Keratinocyte (primary cell): ENCODE results near the gene CHST10. TPM values are rescaled to one million over a fixed set of nuclear protein-coding genes. Genes with fewer than 3 reads are reported as not detected.

ENCODE experiments used
- DNase-seq: peaks from one replicate; pipeline ENCODE4 v3.0.0-alpha.2; 2011; ENCODE audit warnings: low read depth, missing footprints, low spot score
- FAIRE-seq: peaks from 2 replicates; lab custom pipeline; 2011; peaks lifted over from hg19 to GRCh38; lab: Jason Lieb, UNC
- H2AFZ ChIP-seq: 2 replicates; pipeline ENCODE4 v1.6.0; 2012; ENCODE audit warnings: low read length, control low read depth, inconsistent platforms; ENCODE audit not compliant: control insufficient read depth
- H3K27ac ChIP-seq: 2 replicates; pipeline ENCODE4 v1.5.1; 2011; ENCODE audit warnings: low read length; ENCODE audit not compliant: control insufficient read depth, insufficient read depth
- H3K27me3 ChIP-seq: 3 replicates; pipeline ENCODE4 v1.6.0; 2011; ENCODE audit warnings: low read length; ENCODE audit not compliant: control insufficient read depth, insufficient read depth; ENCODE audit errors: extremely low read depth
- H3K36me3 ChIP-seq, 2 experiments: 2 replicates in 1 of 2; 3 replicates in 1 of 2; pipeline ENCODE4 v1.5.1; 2011; ENCODE audit warnings: low read length in 2 of 2, mild to moderate bottlenecking in 1 of 2; ENCODE audit not compliant: control insufficient read depth in 2 of 2, insufficient read depth in 2 of 2; ENCODE audit errors: extremely low read depth in 1 of 2
- H3K4me1 ChIP-seq: 3 replicates; pipeline ENCODE4 v1.5.1; 2011; ENCODE audit warnings: low read length; ENCODE audit not compliant: control insufficient read depth, insufficient read depth; ENCODE audit errors: extremely low read depth
- H3K4me2 ChIP-seq: 3 replicates; pipeline ENCODE4 v1.6.0; 2011; ENCODE audit warnings: low read depth, low read length; ENCODE audit not compliant: control insufficient read depth, insufficient read depth; ENCODE audit errors: extremely low read depth
- H3K4me3 ChIP-seq, 3 experiments: fragments of 200-600 bp in 1 of 3; sonication (generic) in 1 of 3; 2 replicates in 2 of 3; 3 replicates in 1 of 3; pipeline ENCODE4 v1.5.1; 2011 to 2016; ENCODE audit warnings: low read length in 3 of 3, mild to moderate bottlenecking in 3 of 3, control low read depth in 2 of 3, inconsistent platforms in 1 of 3, low read depth in 1 of 3, mixed read lengths in 1 of 3, mixed run types in 1 of 3, moderate library complexity in 1 of 3; ENCODE audit not compliant: control insufficient read depth in 2 of 3, insufficient read depth in 2 of 3; ENCODE audit errors: extremely low read depth in 1 of 3
- H3K79me2 ChIP-seq: 2 replicates; pipeline ENCODE4 v1.6.0; 2012; ENCODE audit warnings: low read length; ENCODE audit not compliant: control insufficient read depth, insufficient read depth
- H3K9ac ChIP-seq: 3 replicates; pipeline ENCODE4 v1.6.0; 2011; ENCODE audit warnings: low read length; ENCODE audit not compliant: control insufficient read depth, insufficient read depth; ENCODE audit errors: extremely low read depth
- H3K9me1 ChIP-seq: 3 replicates; pipeline ENCODE4 v1.6.0; 2011; ENCODE audit warnings: low read length; ENCODE audit not compliant: control insufficient read depth, insufficient read depth; ENCODE audit errors: extremely low read depth
- H3K9me3 ChIP-seq: 2 replicates; pipeline ENCODE4 v1.5.1; 2012; ENCODE audit warnings: low read depth, low read length; ENCODE audit not compliant: control insufficient read depth
- H4K20me1 ChIP-seq: 3 replicates; pipeline ENCODE4 v1.6.0; 2011; ENCODE audit warnings: low read length; ENCODE audit not compliant: control insufficient read depth, insufficient read depth; ENCODE audit errors: extremely low read depth
- CTCF ChIP-seq, 3 experiments: IDR thresholded peaks in 1 of 3; conservative IDR thresholded peaks in 1 of 3; optimal IDR thresholded peaks in 1 of 3; 2 replicates in 2 of 3; 3 replicates in 1 of 3; pipeline versions ENCODE3 to v1.5.1; 2011; ENCODE audit warnings: low read length in 3 of 3, mild to moderate bottlenecking in 3 of 3, moderate library complexity in 2 of 3, control low read depth in 1 of 3, inconsistent platforms in 1 of 3; ENCODE audit not compliant: insufficient read depth in 2 of 3; ENCODE audit errors: extremely low read depth in 1 of 3
- EZH2 ChIP-seq: IDR thresholded peaks from one replicate; pipeline ENCODE4 v1.6.1; 2012; ENCODE audit warnings: inconsistent platforms, mild to moderate bottlenecking, low read length, moderate library complexity
- dilution Hi-C: fragments of 300-500 bp; cut with MboI; formaldehyde crosslinking; loops from one replicate; pipeline ENCODE4 v1.7.0; 2020; ENCODE audit warnings: low sequenced_read_pairs; ENCODE audit not compliant: extremely low pct_ligation_motif_present
- polyA plus RNA-seq, 5 experiments: library from polyadenylated mRNA; depleted of rRNA in 3 of 5; stranded (reverse) in 3 of 5; stranded (forward) in 1 of 5; unstranded in 1 of 5; fragments of >200 nt; gene quantifications; 1 replicate in 1 of 5; 2 replicates in 3 of 5; 3 replicates in 1 of 5; pipeline versions ENCODE4 v1.2.1 to v1.2.3, GENCODE V29; 2011 to 2012; ENCODE audit warnings: missing spikeins in 2 of 5, low read depth in 1 of 5, low replicate concordance in 1 of 5

Gene CHST10
- polyA plus RNA-seq, 1 donor (not counting 4 experiments of a cell fraction or from before 2014, with no cell fraction given), result 1.6 TPM

GRCh38 chr2:100451092-100451491 is 33.6 kb upstream of the CHST10 start:
- no peak for TF ChIP-seq EZH2
- Histone ChIP-seq H4K20me1 (no peaks in the 10 kb centered on the region), H3K4me3 (no peak overlapping the region), H3K4me2 (no peak overlapping the region), H3K4me1 (no peaks in the 10 kb centered on the region), H3K9me3 (no peaks in the 10 kb centered on the region), H2AFZ (no peak overlapping the region), H3K9ac (no peak overlapping the region), H3K79me2 (no peaks in the 10 kb centered on the region), H3K27ac (no peak overlapping the region), H3K9me1 (no peaks in the 10 kb centered on the region), H3K36me3 (no peaks in the 10 kb centered on the region), H3K27me3 (no peaks in the 10 kb centered on the region)
- DNase-seq (no peak), FAIRE-seq (no peak)
- dilution Hi-C loops, result no loop called here

GRCh38 chr2:100446696-100447095 is 29.2 kb upstream of the CHST10 start:
- no peak for DNase-seq
- no peak overlapping the region for H3K4me3 ChIP-seq
- H2AFZ ChIP-seq, result no peak overlapping the region
- no peaks in the 10 kb centered on the region for H3K9me1 ChIP-seq
- H3K79me2 ChIP-seq, result no peaks in the 10 kb centered on the region
- dilution Hi-C loops, result no loop called here
- no peaks in the 10 kb centered on the region for H3K36me3 ChIP-seq
- no peak for FAIRE-seq
- no peak overlapping the region for H3K9ac ChIP-seq
- no peaks in the 10 kb centered on the region for H3K9me3 ChIP-seq
- no peaks in the 10 kb centered on the region for H3K27me3 ChIP-seq
- no peaks in the 10 kb centered on the region for H3K4me1 ChIP-seq
- H3K27ac ChIP-seq, result no peak overlapping the region
- no peak overlapping the region for H3K4me2 ChIP-seq
- no peaks in the 10 kb centered on the region for H4K20me1 ChIP-seq
- TF ChIP-seq EZH2 (no peak), CTCF (optimal IDR thresholded peaks at IDR 0.05 in 1 of 3, IDR thresholded peaks at IDR 0.05 in 1 of 3, conservative IDR thresholded peaks at IDR 0.05 in 1 of 3; ENCODE audit: extremely low read depth in 1 of 3, insufficient read depth in 2 of 3, low read length in 3 of 3) (no peak)

- H3K36me3 ChIP-seq, result no peaks in the 10 kb centered on the region
- H4K20me1 ChIP-seq, result no peaks in the 10 kb centered on the region
- no peak overlapping the region for H3K4me2 ChIP-seq
- H3K79me2 ChIP-seq, result no peaks in the 10 kb centered on the region
- dilution Hi-C loops, result no loop called here
- FAIRE-seq (no peak), DNase-seq (no peak)
- H3K9ac ChIP-seq, result no peak overlapping the region
- TF ChIP-seq CTCF (optimal IDR thresholded peaks at IDR 0.05 in 1 of 3, IDR thresholded peaks at IDR 0.05 in 1 of 3, conservative IDR thresholded peaks at IDR 0.05 in 1 of 3; ENCODE audit: extremely low read depth in 1 of 3, insufficient read depth in 2 of 3, low read length in 3 of 3) (no peak), EZH2 (no peak)
- no peak overlapping the region for H3K4me3 ChIP-seq
- H3K9me3 ChIP-seq, result no peaks in the 10 kb centered on the region
- H3K27ac ChIP-seq, result no peak overlapping the region
- no peaks in the 10 kb centered on the region for H3K9me1 ChIP-seq
- no peaks in the 10 kb centered on the region for H3K4me1 ChIP-seq
- H3K27me3 ChIP-seq, result no peaks in the 10 kb centered on the region
- H2AFZ ChIP-seq, result no peak overlapping the region
Observed at GRCh38 chr2:100437751-100438150, 20.3 kb upstream of the CHST10 start.
